OCI-LY3 (cell line): ENCODE measurements around the gene ZNF417.
"Not testable (repeated sequence)": the region's sequence is repeated elsewhere in the genome, so short reads cannot be mapped to it uniquely, and the experiment has no call there.

ENCODE experiments used
- CTCF ChIP-seq: fragments of 200-600, 300-600 bp; sonication (generic); IDR thresholded peaks from 2 replicates; pipeline ENCODE4 v1.5.1; 2014; ENCODE audit warnings: antibody characterized with exemption, low read length, low read depth
- EZH2phosphoT487 ChIP-seq: fragments of 200-600 bp; shearing (Covaris generic); IDR thresholded peaks from 2 replicates; pipeline ENCODE4 v1.6.1; 2018; ENCODE audit warnings: antibody characterized with exemption, mixed run types, low read depth

GRCh38 chr19:57869655-57870054 lies 46.7 kb downstream of the ZNF417 start:
- not testable (repeated sequence) for TF ChIP-seq CTCF, EZH2phosphoT487
